ENCODE data around the gene CLDN18.
A peak's percentile ranks its signal among the peaks of the same experiment; 100 is the strongest.

CLDN18 gene

GRCh38 chr3:137970914-137971831 lies 38.8 kb upstream of the CLDN18 start:
- Histone ChIP-seq H3K27me3 (ENCODE audit: insufficient read depth, low read length) (no peaks in the 10 kb centered on the region), H4K20me1 (ENCODE audit: insufficient read depth, low read length) (no peaks in the 10 kb centered on the region), H3K4me3 (ENCODE audit: low read depth, low read length, poor library complexity, severe bottlenecking) (no peak overlapping the region), H2AFZ (ENCODE audit: low read length) (no peak overlapping the region), H3K9me2 (ENCODE audit: low read depth, low read length) (no peaks in the 10 kb centered on the region), H3K4me1 (ENCODE audit: insufficient read depth, low read length, severe bottlenecking) (no peaks in the 10 kb centered on the region), H3F3A (ENCODE audit: insufficient read depth, low read length) (no peaks in the 10 kb centered on the region), H3K9me3 (ENCODE audit: low read length) (no peaks in the 10 kb centered on the region), H3K4me2 (ENCODE audit: low read length) (no peak overlapping the region), H3K9ac (ENCODE audit: low read length) (no peak overlapping the region), H3K79me2 (ENCODE audit: insufficient read depth, low read length) (no peaks in the 10 kb centered on the region), H3K27ac (ENCODE audit: low read depth, low read length, poor library complexity, severe bottlenecking) (no peak overlapping the region), H3K36me3 (ENCODE audit: insufficient read depth, low read length) (no peaks in the 10 kb centered on the region)
- no peak for TF ChIP-seq EZH2 (IDR thresholded peaks at IDR 0.05; ENCODE audit: borderline replicate concordance, low read length)
- TF ChIP-seq, protein P1, sequence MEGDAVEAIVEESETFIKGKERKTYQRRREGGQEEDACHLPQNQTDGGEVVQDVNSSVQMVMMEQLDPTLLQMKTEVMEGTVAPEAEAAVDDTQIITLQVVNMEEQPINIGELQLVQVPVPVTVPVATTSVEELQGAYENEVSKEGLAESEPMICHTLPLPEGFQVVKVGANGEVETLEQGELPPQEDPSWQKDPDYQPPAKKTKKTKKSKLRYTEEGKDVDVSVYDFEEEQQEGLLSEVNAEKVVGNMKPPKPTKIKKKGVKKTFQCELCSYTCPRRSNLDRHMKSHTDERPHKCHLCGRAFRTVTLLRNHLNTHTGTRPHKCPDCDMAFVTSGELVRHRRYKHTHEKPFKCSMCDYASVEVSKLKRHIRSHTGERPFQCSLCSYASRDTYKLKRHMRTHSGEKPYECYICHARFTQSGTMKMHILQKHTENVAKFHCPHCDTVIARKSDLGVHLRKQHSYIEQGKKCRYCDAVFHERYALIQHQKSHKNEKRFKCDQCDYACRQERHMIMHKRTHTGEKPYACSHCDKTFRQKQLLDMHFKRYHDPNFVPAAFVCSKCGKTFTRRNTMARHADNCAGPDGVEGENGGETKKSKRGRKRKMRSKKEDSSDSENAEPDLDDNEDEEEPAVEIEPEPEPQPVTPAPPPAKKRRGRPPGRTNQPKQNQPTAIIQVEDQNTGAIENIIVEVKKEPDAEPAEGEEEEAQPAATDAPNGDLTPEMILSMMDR (IDR thresholded peaks at IDR 0.05; ENCODE audit: low read length) = peak; percentile 96

DNA sequence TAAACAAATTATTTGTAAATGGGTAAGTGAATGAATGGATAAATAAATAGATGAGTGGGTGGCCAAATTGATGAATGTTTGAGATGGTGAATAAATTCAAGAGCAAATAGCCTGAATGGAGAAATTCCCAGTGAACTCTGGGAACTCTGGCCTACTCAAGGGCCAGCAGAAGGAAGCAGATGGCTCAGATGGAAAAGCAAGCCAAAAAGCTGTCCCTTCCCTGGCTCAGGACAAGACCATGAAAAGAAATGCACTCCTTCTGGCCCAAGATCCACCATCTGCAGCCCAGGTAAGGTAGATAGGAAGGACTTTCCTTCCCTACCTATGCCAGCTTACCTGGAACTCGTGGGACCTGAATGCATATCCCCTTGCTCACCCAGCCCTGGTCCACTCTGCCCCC lies 37.6 kb upstream of the CLDN18 start:
- no peaks in the 10 kb centered on the region for H3K79me2 ChIP-seq (ENCODE audit: insufficient read depth, low read length)
- H3K9me2 ChIP-seq (ENCODE audit: low read depth, low read length) = no peaks in the 10 kb centered on the region
- no peaks in the 10 kb centered on the region for H3F3A ChIP-seq (ENCODE audit: insufficient read depth, low read length)
- H3K4me2 ChIP-seq (ENCODE audit: low read length) = no peak overlapping the region
- no peaks in the 10 kb centered on the region for H4K20me1 ChIP-seq (ENCODE audit: insufficient read depth, low read length)
- no peak overlapping the region for H3K27ac ChIP-seq (ENCODE audit: low read depth, low read length, poor library complexity, severe bottlenecking)
- no peaks in the 10 kb centered on the region for H3K9me3 ChIP-seq (ENCODE audit: low read length)
- no peak overlapping the region for H3K4me3 ChIP-seq (ENCODE audit: low read depth, low read length, poor library complexity, severe bottlenecking)
- TF ChIP-seq, protein P1 (IDR thresholded peaks at IDR 0.05; ENCODE audit: low read length) = no peak
- no peak for TF ChIP-seq EZH2 (IDR thresholded peaks at IDR 0.05; ENCODE audit: borderline replicate concordance, low read length)
- H3K4me1 ChIP-seq (ENCODE audit: insufficient read depth, low read length, severe bottlenecking) = no peaks in the 10 kb centered on the region
- H3K36me3 ChIP-seq (ENCODE audit: insufficient read depth, low read length) = no peaks in the 10 kb centered on the region
- no peaks in the 10 kb centered on the region for H3K27me3 ChIP-seq (ENCODE audit: insufficient read depth, low read length)
- no peak overlapping the region for H2AFZ ChIP-seq (ENCODE audit: low read length)
- H3K9ac ChIP-seq (ENCODE audit: low read length) = no peak overlapping the region

DNA sequence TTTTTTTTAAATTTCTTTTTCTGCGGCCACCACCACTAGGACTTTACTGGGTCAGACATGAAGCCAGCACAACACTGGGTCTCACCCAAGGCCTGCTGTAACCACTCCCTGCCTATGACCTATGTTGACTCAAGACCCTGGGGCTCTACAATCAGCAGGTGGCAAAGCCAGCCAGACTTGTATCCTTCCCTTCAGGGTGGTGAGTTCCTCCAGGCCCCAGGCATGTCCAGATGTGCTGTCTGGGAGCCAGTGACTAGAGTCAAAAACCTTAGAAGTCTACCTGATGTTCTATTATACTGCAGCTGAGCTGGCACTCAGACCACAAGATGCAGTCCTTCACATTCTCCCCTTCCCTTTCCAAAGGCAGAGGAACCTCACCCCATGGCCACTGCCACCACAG lies 31.6 kb upstream of the CLDN18 start:
- Histone ChIP-seq H3K4me1 (ENCODE audit: insufficient read depth, low read length, severe bottlenecking) (no peaks in the 10 kb centered on the region), H3K4me2 (ENCODE audit: low read length) (no peak overlapping the region), H3K36me3 (ENCODE audit: insufficient read depth, low read length) (no peaks in the 10 kb centered on the region), H4K20me1 (ENCODE audit: insufficient read depth, low read length) (no peaks in the 10 kb centered on the region), H3F3A (ENCODE audit: insufficient read depth, low read length) (no peaks in the 10 kb centered on the region), H3K9me3 (ENCODE audit: low read length) (no peaks in the 10 kb centered on the region), H3K79me2 (ENCODE audit: insufficient read depth, low read length) (no peaks in the 10 kb centered on the region), H3K27ac (ENCODE audit: low read depth, low read length, poor library complexity, severe bottlenecking) (no peak overlapping the region), H3K27me3 (ENCODE audit: insufficient read depth, low read length) (no peaks in the 10 kb centered on the region), H3K4me3 (ENCODE audit: low read depth, low read length, poor library complexity, severe bottlenecking) (no peak overlapping the region), H3K9me2 (ENCODE audit: low read depth, low read length) (no peaks in the 10 kb centered on the region), H3K9ac (ENCODE audit: low read length) (no peak overlapping the region), H2AFZ (ENCODE audit: low read length) (no peak overlapping the region)
- TF ChIP-seq EZH2 (IDR thresholded peaks at IDR 0.05; ENCODE audit: borderline replicate concordance, low read length) = no peak
- TF ChIP-seq, protein P1 (IDR thresholded peaks at IDR 0.05; ENCODE audit: low read length) = no peak
